IPS DF 4.7 (cell line): ENCODE measurements around the gene FAM20C.

ENCODE experiments used
- DNase-seq: peaks from one replicate; pipeline ENCODE4 v3.0.0-alpha.2; 2013; ENCODE audit warnings: low spot score; ENCODE audit errors: extremely low read depth

The FAM20C gene

GRCh38 chr7:266851-267840 is 74.8 kb downstream of the FAM20C start:
- DNase-seq, result no peak

- DNase-seq, result no peak
Measured at GRCh38 chr7:268991-269390, 76.6 kb downstream of the FAM20C start.

GRCh38 chr7:269721-270120 is 77.3 kb downstream of the FAM20C start:
- DNase-seq, result no peak

GRCh38 chr7:270351-270983 is 78.1 kb downstream of the FAM20C start:
- no peak for DNase-seq

- no peak for DNase-seq
Measured at GRCh38 chr7:271266-272107, 79.1 kb downstream of the FAM20C start.

- no peak for DNase-seq
Measured at GRCh38 chr7:272108-272615, 79.8 kb downstream of the FAM20C start.

- no peak for DNase-seq
Measured at GRCh38 chr7:272631-273030, 80.3 kb downstream of the FAM20C start.

- no peak for DNase-seq
Measured at GRCh38 chr7:273327-273726, 81.0 kb downstream of the FAM20C start.

GRCh38 chr7:274266-274665 is 81.9 kb downstream of the FAM20C start:
- DNase-seq, result no peak

GRCh38 chr7:276230-276835 is 84.0 kb downstream of the FAM20C start:
- DNase-seq, result no peak

- DNase-seq, result no peak
Measured at GRCh38 chr7:277228-277627, 84.9 kb downstream of the FAM20C start.

- DNase-seq, result no peak
Measured at GRCh38 chr7:278081-278480, 85.7 kb downstream of the FAM20C start.

- DNase-seq, result no peak
Measured at GRCh38 chr7:279821-280220, 87.5 kb downstream of the FAM20C start.

GRCh38 chr7:280461-280860 is 88.1 kb downstream of the FAM20C start:
- DNase-seq, result no peak

- no peak for DNase-seq
Measured at GRCh38 chr7:281637-282036, 89.3 kb downstream of the FAM20C start.

GRCh38 chr7:282621-283020 is 90.2 kb downstream of the FAM20C start:
- no peak for DNase-seq

- DNase-seq, result no peak
Measured at GRCh38 chr7:284762-285722, 92.7 kb downstream of the FAM20C start.

- no peak for DNase-seq
Measured at GRCh38 chr7:285731-286130, 93.4 kb downstream of the FAM20C start.

GRCh38 chr7:286266-286665 is 93.9 kb downstream of the FAM20C start:
- no peak for DNase-seq

- no peak for DNase-seq
Measured at GRCh38 chr7:288671-289101, 96.3 kb downstream of the FAM20C start.
